ENCODE measurements around the gene PRXL2B.

The PRXL2B gene

GRCh38 chr1:2541619-2542245 is 44.8 kb upstream of the PRXL2B start:
- no peak for DNase-seq (ENCODE audit: extremely low read depth, low read depth)
- no peak for TF ChIP-seq CTCF (IDR thresholded peaks at IDR 0.05; ENCODE audit: low read depth, low read length)

- no peak for DNase-seq (ENCODE audit: extremely low read depth, low read depth)
- TF ChIP-seq CTCF (IDR thresholded peaks at IDR 0.05; ENCODE audit: low read depth, low read length): no peak
Measured at GRCh38 chr1:2542246-2542915, 44.2 kb upstream of the PRXL2B start.

GRCh38 chr1:2543543-2544092 is 43.0 kb upstream of the PRXL2B start:
- TF ChIP-seq CTCF (IDR thresholded peaks at IDR 0.05; ENCODE audit: low read depth, low read length): no peak
- DNase-seq (ENCODE audit: extremely low read depth, low read depth): no peak

GRCh38 chr1:2544093-2544874 is 42.3 kb upstream of the PRXL2B start:
- no peak for TF ChIP-seq CTCF (IDR thresholded peaks at IDR 0.05; ENCODE audit: low read depth, low read length)
- DNase-seq (ENCODE audit: extremely low read depth, low read depth): no peak

- DNase-seq (ENCODE audit: extremely low read depth, low read depth): no peak
- TF ChIP-seq CTCF (IDR thresholded peaks at IDR 0.05; ENCODE audit: low read depth, low read length): no peak
Measured at GRCh38 chr1:2544875-2545640, 41.5 kb upstream of the PRXL2B start.

GRCh38 chr1:2545754-2546514 is 40.6 kb upstream of the PRXL2B start:
- no peak for TF ChIP-seq CTCF (IDR thresholded peaks at IDR 0.05; ENCODE audit: low read depth, low read length)
- DNase-seq (ENCODE audit: extremely low read depth, low read depth): no peak
